ENCODE measurements around the gene SSX5.
"Not testable (repeated sequence)": the region's sequence is repeated elsewhere in the genome, so short reads cannot be mapped to it uniquely, and the experiment has no call there.

Gene SSX5, protein sequence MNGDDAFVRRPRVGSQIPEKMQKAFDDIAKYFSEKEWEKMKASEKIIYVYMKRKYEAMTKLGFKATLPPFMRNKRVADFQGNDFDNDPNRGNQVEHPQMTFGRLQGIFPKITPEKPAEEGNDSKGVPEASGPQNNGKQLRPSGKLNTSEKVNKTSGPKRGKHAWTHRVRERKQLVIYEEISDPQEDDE
- long read RNA-seq, donor 1, result 0 reads
- long read RNA-seq, donor 2, result 0 reads
- long read RNA-seq, donor 3, result 0 reads
- long read RNA-seq, donor 4, result 0 reads
- long read RNA-seq, donor 5, result 0 reads
- long read RNA-seq, donor 6, result 0 reads
- long read RNA-seq, donor 7, result 0 reads
- long read RNA-seq, donor 8, result 0 reads

DNA sequence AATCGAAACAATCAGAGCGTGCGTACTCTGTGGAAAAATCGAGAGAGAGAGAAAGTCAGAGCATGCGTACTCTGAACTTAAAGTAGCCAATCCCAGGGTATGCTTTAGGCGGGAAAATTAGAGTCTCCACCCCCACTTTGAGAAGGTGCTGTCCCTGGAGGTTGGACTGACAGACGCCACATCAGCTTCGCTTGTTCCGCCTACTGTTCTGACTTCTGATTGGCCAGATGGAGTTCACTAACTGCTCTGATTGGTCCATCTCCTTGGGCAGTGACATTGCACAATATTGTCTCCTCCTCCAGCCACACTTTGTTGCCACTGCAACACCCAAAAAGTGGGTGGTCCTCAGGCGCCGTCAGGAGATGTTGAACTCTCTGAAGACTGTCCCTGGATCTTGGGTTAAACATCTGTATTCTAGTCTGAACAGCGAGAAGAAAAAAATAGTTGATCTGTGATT is at the start of gene SSX5:
Gene SSX5, minus strand, starts transcription at position 51 of the 457 bp plus-strand sequence. CDS start 1,437 bp downstream, outside the sequence.
- DNase-seq, result no peak

DNA sequence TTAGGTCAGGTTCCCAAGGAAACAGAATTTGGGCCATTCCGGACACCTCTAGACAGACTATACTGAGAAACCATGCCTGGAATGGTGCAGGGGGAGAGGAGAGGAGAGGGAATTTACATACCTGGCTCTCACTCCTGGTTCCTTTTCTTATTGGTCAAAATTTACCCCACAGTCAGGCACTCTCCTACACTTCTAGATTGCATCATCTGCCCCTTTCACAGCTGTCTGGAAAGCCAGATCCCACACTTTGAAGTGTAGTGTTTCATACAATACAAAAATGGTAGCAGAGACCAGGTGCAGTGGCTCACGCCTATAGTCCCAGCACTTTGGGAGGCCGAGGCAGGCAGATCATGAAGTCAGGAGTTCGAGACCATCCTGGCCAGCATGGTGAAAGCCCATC is 27.6 kb upstream of the SSX5 start:
- not testable (repeated sequence) for DNase-seq

DNA sequence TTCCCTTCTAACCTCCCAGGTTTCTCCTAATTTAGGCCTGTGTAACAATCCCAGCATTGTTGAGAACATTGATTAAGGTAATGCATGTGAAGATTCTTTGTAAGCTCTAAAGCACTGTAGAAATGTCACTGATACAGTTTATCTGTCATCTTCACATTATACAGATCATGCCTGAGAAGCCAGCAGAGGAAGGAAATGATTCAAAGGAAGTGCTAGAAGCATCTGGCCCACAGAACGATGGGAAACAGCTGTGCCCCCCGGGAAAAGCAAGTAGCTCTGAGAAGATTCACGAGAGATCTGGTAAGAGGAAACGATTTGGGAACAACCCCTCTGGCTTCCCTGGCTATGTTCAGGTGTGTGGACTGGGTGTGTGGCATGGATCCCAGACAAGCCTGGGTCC is 17.7 kb upstream of the SSX5 start:
- DNase-seq, result not testable (repeated sequence)

DNA sequence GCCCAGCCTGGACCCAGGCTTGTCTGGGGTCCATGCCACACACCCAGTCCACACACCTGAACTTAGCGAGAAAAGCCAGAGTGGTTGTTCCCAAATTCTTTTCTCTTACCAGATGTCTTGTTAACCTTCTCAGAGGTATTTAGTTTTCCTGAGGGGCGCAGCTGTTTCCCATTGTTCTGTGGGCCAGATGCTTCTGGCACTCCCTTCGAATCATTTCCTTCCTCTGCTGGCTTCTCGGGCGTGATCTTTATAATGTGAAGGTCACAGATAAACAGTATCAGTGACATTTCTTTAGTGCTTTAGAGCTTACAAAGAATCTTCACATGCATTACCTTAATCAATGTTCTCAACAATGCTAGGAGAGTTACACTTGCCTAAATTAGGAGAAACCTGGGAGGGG is 6.6 kb downstream of the SSX5 start:
- not testable (repeated sequence) for DNase-seq

DNA sequence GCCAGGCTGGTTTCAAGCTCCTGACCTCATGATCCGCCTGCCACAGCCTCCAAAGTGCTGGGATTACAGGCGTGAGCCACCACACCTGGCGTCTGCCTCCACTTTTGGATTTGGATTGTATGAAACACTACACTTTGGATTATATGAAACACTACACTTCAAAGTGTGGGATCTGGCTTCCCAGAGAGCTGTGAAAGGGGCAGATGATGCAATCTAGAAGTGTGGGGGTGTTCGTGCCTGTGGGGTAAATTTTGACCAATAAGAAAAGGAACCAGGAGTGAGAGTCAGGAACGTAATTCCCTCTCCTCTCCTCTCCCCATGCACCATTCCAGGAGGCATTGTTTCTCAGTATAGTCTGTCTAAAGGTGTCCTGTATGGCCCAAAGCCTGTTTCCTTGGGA is 14.7 kb downstream of the SSX5 start:
- not testable (repeated sequence) for DNase-seq

DNA sequence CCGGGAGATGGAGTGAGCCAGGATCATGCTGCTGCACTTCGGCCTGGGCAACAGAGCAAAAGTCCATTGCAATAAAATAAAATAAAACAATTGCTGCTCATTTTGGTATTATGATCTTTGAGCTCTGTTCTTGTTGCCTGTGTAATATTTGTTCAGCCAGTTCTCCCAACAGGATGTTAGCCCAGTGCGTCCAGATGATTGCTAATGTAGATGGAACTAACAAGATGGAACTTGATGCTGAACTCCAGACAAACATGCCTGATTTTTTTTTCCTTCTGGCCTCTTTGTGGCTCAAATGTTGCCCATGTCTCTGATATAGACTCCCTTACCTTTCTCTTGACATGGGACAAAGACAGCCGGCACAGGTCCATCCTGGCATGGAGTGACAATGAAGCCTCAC is 15.8 kb downstream of the SSX5 start:
- DNase-seq, result no peak

DNA sequence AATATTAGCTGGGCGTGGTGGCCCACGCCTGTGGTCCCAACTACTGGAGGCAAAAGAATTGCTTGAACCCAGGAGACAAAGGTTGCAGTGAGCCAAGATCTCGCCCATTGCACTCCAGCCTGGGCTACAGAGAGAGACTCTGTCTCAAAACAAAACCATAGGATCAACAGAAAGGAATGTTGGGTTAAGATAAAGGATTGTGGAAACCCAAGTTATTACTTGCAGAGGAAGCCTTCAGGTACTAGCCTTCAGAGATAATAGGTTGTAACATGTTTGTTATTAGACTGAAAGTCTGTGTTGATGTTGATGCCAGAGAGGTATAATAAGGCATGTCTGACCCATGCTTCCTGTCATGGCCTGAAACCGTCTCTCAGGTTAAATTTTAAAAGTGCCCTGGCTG is 16.9 kb downstream of the SSX5 start:
- DNase-seq, result no peak

DNA sequence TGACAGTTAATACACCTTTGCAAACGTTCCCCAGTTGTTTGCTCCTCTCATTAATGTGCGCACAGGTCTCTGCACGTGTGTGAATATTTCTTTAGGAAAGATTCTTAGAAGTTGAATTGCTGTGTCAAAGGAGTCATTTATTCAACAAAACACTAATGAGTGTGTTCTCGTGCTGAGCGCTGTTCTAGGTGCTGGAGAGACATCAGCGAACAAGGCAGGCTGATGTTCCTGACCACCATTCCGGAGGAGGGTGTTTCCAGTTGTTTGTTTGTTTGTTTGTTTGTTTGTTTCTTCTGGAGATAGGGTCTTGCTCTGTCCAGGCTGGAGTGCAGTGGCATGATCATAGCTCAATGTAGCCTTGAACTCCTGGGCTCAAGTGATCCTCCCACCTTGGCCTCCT is 30.3 kb downstream of the SSX5 start:
- not testable (repeated sequence) for DNase-seq

DNA sequence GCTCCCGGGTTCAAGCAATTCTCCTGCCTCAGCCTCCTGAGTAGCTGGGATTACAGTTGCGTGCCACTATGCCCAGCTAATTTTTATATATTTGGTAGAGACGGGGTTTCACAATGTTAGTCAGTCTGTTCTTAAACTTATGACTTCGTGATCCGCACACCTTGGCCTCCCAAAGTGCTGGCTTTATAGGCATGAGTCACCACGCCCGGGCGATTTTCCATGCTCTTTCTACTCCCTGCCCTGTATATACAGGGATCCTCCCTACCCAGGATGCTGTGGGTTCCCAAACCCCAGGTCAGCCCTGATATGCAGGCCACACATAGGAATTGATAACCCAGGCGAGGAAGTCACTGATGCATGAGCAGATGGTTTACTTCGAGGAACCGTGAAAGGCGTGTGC is 31.4 kb downstream of the SSX5 start:
- DNase-seq, result no peak

DNA sequence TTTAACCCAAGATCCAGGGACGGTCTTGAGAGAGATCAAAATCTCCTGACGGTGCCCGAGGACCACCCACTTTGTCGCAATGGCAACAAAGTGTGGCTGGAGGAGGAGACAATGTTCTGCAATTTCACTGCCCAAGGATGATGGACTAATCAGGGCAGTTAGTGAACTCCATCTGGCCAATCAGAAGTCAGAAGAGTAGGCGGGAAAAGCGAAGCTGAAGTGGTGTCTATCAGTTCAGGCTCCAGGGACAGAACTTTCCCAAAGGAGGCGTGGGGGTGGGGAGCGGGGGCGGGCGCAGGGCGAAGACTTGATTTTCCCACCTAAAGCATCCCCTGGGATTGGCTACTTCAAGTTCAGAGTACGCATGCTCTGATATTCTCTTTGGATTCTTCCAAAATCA is 40.6 kb downstream of the SSX5 start:
- no peak for DNase-seq

DNA sequence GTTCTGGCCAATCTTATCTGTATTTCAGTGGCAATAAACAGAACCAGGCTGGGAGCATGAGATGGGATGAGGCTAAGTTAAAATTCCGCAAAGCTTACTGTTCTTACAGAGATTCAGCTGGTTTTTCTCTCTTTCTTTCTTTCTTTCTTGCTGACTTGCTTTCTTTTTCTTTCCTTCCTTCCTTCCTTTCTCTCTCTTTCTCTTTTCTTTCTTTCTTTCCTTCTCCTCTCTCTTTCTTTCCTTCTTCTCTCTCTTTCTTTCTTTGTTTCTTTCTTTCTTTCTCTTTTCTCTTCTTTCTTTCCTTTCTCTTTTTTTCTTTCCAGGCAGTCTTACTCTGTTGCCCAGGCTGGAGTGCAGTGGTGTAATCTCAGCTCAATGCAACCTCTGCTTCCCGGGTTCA is 41.8 kb downstream of the SSX5 start:
- no peak for DNase-seq

DNA sequence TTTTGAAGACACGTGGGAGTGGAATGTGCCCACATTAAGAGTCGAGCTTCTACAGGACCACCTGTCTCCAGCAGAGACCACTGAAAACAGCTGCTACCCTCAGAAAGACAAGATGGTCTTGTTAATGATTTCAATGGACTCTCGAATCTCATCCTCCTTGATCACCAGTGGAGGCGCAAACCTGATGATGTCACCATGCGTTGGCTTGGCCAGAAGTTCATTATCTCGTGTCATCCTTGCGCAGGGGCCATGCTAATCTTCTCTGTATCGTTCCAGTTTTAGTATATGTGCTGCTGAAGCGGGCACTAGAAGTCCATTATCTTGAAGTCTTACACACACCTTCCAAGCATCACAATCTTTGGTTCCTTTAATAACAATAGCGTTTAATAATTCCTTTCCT is 42.8 kb downstream of the SSX5 start:
- no peak for DNase-seq

DNA sequence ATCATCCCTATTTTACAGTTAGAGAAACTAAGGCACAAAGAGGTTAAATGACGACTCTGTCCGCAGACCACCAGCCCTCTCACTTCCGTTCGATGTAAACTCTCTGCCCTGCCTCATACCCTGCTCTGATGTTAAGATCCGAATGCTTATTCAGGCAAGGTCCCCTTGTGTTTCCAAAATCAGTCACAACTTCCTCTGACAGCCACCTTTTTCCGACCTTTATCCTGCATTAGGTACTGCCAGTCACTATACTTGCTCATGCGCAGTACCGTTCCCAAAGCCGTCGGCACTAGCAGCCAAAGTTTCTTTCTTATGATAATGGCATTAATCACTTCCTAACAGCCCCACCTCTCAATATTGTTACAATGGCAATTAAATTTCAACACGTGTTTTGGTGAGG is 53.9 kb downstream of the SSX5 start:
- DNase-seq, result not testable (repeated sequence)

DNA sequence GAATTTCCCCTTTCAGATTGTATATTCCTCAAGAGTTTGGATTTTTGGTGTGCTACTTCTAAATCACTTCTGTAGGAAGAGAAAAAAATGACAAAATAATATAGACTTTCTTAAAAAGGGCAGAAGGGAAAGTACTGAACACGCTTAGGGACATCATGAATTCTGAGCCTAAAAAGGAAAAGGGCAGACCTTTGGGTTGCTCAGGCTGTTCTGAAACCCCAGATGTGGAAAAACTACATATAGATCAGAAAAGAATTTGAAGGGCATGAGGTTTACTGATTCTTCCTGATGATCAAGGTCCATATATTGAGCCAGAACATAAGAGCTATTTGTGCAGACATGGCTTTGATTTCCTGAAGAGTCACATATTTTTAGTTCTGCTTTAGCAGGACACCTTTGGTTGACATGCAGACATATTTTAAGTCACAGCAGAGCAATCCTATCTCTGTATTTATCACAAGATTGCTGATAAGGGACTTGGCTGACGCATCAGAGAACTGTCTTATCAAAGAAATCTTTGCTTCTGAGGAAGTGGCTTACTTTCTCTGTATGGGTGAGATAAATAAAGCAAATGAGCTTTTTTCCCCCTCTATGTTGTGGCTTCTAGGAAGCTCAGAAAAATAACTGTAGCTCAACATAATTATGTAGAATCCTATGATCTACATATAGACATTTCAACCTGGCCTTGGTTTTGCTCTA is 54.6 kb downstream of the SSX5 start:
- not testable (repeated sequence) for DNase-seq

DNA sequence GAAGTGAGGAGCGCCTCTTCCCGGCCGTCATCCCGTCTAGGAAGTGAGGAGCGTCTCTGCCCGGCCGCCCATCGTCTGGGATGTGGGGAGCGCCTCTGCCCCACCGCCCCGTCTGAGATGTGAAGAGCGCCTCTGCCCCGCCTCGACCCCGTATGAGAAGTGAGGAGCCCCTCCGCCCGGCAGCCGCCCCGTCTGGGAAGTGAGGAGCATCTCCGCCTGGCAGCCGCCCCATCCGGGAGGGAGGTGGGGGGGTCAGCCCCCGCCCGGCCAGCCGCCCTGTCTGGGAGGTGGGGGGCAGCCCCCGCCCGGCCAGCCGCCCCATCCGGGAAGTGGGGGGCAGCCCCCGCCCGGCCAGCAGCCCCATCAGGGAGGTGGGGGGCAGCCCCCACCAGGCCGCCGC is 57.5 kb downstream of the SSX5 start:
- not testable (repeated sequence) for DNase-seq
